HG03571 (cell line): ENCODE data around the gene MCF2L.
"Not testable (repeated sequence)": the region's sequence is repeated elsewhere in the genome, so short reads cannot be mapped to it uniquely, and the experiment has no call there.

Experiments
- ATAC-seq: cut with Tn5 transposase; IDR thresholded peaks from one replicate; pipeline ENCODE4 v1.9.1; 2021; ENCODE audit not compliant: unreplicated experiment

MCF2L gene

DNA sequence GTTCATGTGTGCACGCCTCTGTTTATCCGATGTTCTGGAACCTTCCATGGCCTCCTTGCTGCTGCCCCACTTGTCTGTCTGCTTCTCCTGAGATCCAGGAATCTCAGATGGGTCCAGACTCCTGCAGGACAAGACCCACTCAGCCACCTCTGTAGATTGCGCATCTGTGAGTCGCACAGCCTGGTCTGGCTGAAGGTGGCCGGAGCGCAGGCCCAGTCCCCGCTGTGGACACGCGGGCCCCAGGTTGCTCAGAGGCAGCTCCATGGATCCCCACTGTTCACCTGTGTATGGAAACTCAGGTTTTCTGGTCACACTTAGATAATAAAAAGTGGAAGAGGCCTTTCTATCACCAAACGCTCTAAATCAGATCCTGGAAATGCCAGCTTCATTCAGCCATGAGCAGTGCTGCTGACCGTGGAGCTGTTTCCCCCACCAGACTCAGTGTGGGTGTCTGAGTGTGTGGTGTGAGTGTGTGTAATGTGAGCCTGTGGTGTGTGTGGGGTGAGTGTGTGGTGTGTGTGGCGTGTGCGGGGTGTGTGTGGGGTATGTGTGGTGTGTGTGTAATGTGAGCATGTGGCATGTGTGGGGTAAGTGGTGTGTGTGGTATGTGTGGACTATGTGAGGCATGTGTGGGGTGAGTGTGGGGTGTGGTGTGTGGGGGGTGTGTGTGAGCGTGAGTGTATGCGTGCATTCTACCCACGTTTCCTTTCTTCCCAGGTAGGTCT, 59.5 kb downstream of the MCF2L start:
- no peak for ATAC-seq

GRCh38 chr13:113029061-113029445, 60.0 kb downstream of the MCF2L start:
- ATAC-seq, result no peak

GRCh38 chr13:113029487-113030258, 60.7 kb downstream of the MCF2L start:
- no peak for ATAC-seq

DNA sequence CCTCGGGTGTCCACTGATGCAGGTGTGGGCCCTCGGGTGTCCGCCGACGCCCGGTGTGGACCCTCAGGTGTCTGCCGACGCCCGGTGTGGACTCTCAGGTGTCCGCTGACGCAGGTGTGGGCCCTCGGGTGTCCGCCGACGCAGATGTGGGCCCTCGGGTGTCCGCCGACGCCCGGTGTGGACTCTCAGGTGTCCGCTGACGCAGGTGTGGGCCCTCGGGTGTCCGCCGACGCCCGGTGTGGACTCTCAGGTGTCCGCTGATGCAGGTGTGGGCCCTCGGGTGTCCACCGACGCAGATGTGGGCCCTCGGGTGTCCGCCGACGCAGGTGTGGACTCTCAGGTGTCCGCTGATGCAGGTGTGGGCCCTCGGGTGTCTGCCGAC, 61.2 kb downstream of the MCF2L start:
- not testable (repeated sequence) for ATAC-seq

- ATAC-seq, result no peak
These were observed 62.5 kb downstream of the MCF2L start for GRCh38 chr13:113031465-113031864.

- ATAC-seq, result no peak
These were observed 63.3 kb downstream of the MCF2L start for GRCh38 chr13:113032291-113032690.

DNA sequence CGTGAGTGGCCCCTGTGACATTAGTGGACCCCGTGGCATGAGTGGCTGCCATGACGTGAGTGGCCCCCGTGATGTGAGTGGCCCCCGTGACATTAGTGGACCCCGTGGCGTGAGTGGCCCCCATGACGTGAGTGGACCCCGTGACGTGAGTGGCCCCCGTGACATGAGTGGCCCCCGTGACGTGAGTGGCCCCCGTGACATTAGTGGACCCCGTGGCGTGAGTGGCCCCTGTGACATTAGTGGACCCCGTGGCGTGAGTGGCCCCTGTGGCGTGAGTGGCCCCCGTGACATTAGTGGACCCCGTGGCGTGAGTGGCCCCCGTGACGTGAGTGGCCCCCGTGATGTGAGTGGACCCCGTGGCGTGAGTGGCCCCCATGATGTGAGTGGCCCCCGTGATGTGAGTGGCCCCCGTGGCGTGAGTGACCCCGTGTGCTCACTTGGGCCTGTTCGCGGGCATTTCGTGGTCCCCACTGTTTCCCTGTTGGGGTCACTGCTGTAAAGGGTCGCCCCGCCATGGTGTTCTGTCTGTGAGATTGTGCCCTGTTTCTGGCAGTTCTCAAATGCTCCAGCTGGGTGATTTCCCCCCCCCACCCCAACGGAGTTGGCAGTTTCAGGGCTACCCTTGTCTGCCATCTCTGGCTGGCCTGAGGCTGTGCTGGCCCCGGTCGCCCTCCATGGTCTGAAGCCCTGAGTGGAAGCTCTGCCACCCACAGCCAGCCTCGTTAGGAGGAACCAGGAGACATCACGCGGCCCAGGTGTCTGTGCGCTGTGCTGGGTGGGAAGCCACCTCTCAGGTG, 64.2 kb downstream of the MCF2L start:
- no peak for ATAC-seq

DNA sequence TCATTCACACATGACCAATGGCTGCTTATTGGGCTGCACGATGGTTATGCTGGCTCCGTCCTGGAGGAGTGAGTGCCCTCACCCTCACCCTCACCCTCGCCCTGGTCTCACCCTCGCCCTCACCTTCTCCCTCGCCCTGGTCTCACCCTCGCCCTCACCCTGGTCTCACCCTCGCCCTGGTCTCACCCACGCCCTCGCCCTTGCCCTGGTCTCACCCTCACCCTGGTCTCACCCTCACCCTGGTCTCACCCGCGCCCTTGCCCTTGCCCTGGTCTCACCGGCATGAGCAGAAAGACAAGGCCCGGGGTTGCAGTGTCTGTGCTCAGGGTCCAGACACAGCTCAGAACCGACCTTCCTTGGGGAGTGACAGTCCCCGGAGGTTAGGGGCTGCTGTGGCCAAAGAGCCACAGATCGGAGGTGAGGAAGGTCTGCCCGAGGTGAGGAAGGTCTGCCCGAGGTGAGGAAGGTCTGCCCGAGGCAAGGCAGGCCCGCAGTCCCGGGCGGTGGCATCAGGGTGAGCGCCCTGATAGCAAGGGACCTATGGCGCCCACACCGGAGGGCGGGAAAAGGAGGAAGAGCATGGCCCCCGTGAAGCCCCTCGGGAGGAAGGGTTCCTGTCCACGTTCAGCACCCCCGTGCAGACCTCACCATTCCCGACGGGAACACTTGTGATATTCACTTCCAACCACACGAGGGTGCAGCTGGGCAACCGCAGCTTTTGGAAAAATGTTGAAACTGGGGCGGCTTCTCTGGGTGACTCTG, 65.6 kb downstream of the MCF2L start:
- ATAC-seq, result no peak

GRCh38 chr13:113035213-113035800, 66.3 kb downstream of the MCF2L start:
- no peak for ATAC-seq

DNA sequence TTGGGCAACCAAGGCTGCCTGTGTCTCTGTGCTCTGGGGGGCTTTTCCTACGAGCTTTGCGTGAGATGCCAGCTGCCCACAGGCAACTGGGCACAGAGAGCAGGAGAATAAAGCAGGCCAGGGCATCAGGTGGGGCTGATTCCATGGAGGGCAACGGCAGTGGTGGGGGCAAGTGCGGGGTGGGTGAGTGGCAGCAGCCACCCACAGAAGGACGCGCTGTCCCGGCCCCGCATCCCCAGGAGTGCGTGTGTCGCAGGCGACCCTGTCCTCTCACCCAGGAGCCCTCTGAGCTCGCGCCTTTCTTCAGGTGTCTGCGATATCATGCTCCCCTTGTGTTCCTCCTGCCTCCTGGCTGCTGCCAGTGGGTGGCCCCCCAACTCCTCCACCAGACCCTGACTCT, 67.4 kb downstream of the MCF2L start:
- no peak for ATAC-seq

- ATAC-seq, result no peak
These were observed 71.0 kb downstream of the MCF2L start for GRCh38 chr13:113040031-113040430.

DNA sequence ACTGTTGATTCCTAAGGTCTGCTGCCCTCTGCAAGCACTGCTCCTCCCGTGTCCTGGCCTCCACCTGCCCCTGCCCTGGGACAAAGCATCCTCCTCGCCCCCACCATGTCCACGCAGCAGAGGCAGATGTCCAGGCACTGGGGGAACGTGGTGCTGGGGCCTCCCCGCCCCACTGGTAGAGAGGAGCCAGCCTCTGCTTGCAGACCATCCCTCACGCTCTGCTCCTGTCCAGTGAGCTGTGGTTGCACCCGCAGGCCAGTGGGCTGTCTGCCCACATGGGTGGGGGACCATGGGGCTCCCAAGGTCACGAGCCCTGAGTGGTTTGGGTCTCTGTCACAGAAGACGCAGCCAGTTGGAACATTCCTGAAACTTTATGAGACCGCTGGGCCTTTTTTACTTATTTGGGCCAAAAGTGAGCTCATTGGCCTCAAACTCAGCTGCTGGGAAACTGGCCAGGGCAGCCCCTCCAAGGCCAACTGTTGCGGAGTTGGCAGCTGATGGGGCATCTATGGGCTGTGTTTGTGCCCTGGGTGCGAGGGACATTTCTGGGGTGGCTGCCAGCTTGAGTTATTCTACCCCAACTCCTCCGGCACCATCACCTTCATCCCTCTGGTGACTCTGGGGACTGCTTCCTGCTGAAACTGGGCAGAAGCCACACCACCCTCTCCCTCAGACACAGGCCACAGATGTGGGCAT, 71.7 kb downstream of the MCF2L start:
- ATAC-seq, result no peak

DNA sequence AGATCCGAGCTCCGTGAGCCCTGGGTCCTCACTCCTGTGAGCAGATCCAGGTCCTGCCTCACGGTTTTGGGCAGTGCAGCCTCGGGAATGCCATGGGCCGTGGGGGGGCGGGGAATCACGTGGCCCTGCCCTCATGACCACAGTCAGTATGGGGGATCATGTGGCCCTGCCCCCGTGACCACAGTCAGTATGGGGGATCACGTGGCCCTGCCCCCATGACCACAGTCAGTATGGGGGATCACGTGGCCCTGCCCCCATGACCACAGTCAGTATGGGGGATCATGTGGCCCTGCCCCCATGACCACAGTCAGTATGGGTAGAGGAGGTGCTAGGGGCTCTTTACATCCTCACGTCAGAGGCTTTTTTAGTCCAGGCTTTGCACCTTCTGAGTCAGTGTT, 72.3 kb downstream of the MCF2L start:
- ATAC-seq, result no peak

DNA sequence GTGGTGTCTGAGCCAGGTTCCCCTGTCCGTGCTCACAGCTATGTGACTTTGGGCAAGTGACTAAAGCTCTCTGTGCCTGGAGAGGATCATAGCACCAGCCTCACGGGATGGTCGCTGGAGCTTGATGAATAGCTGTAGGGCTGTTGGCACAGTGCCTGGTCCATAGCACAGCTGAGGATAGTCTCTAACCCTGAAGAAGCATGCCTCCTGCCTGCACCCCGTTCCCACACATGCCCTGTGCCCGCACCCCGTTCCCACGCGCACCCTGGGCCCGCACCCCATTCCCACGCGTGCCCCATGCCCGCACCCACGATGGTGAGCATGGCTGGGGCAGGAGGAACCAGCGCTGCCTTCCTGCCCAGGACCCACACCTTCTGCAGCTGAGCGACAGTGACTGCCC, 72.9 kb downstream of the MCF2L start:
- no peak for ATAC-seq

GRCh38 chr13:113042456-113042855, 73.4 kb downstream of the MCF2L start:
- no peak for ATAC-seq

- no peak for ATAC-seq
These were observed 74.1 kb downstream of the MCF2L start for GRCh38 chr13:113043001-113043630.

DNA sequence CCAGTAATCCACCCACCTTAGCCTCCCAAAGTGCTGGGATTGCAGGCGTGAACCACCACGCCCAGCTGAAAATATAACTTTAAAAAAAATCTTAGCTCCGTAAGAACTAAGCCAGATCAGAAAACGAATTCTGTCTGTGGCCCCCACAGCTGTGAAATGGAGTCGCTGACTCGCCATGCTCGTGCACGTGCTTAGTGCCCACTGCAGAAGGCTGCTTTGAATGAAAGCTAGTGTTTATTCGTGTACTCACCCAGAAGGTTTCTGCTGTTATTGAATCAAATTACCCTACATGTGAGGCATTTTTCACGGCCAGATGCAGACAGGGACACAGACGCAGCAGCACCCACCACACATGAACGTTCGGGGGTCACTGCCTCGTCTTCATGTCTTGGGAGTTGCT, 74.9 kb downstream of the MCF2L start:
- no peak for ATAC-seq

DNA sequence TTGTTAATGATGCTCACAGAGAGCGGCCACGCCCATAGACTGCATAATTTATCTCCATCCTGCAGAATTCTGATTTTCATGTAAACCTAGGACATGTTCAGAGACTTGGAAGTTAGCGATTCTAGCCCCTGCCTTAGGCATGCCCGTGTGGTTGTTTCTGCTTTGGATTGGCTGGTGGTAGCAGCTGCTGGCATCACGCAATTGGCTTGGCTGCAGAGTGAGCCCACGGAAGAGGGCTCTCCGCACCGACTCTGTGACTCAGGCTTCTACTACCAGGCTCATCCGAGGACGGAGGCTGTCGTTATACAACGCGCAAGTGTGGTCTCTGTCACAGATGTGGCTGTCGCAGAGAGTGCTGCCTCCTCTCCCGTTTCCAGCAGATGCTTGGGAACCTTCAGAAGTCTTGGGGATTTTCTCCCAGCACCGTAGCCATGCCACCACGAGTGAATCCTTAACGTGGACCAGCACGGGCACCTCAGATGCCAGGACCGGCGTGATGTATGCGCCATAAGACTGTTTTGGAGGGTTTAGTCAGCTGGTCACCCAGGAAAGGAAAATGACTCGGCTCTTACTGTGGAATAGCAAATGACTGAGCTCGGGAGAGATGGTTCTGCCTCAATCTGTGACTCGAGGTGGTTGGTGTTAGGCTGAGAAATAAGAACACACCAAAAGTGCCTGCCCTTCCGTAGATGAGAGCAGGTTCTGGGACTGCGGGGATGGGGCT, 75.5 kb downstream of the MCF2L start:
- ATAC-seq, result no peak
